Duodenal mucosa (tissue), 2 donors: Measurements from ENCODE around the gene NFE2L3.
A peak's percentile ranks its signal among the peaks of the same experiment; 100 is the strongest.
"Not testable (repeated sequence)": the region's sequence is repeated elsewhere in the genome, so short reads cannot be mapped to it uniquely, and the experiment has no call there.

Experiments
- H3K27ac ChIP-seq: one replicate; pipeline ENCODE4 v1.7.0; 2013; ENCODE audit warnings: low read depth, low read length
- H3K27me3 ChIP-seq, 2 donors: one replicate each; pipeline ENCODE4 v1.7.0; 2013; ENCODE audit warnings: low read length in 2 of 2, control low read depth in 1 of 2; ENCODE audit not compliant: insufficient read depth in 2 of 2, control insufficient read depth in 1 of 2
- H3K36me3 ChIP-seq, 2 donors: one replicate each; pipeline ENCODE4 v1.7.0; 2013; ENCODE audit warnings: low read length in 2 of 2, control low read depth in 1 of 2; ENCODE audit not compliant: insufficient read depth in 2 of 2, control insufficient read depth in 1 of 2
- H3K4me1 ChIP-seq, 2 donors: one replicate each; pipeline ENCODE4 v1.7.0; 2013; ENCODE audit warnings: low read length in 2 of 2, control low read depth in 1 of 2; ENCODE audit not compliant: insufficient read depth in 2 of 2, control insufficient read depth in 1 of 2
- H3K4me3 ChIP-seq, 2 donors: one replicate each; pipeline ENCODE4 v1.7.0; 2013; ENCODE audit warnings: low read length in 2 of 2, low read depth in 1 of 2
- H3K9ac ChIP-seq, 2 donors: one replicate each; pipeline ENCODE4 v1.7.0; 2013; ENCODE audit warnings: low read length in 2 of 2, low read depth in 1 of 2
- H3K9me3 ChIP-seq, 2 donors: one replicate each; pipeline ENCODE4 v1.7.0; 2013; ENCODE audit warnings: low read length in 2 of 2, control low read depth in 1 of 2; ENCODE audit not compliant: control insufficient read depth in 1 of 2

NFE2L3 gene

DNA sequence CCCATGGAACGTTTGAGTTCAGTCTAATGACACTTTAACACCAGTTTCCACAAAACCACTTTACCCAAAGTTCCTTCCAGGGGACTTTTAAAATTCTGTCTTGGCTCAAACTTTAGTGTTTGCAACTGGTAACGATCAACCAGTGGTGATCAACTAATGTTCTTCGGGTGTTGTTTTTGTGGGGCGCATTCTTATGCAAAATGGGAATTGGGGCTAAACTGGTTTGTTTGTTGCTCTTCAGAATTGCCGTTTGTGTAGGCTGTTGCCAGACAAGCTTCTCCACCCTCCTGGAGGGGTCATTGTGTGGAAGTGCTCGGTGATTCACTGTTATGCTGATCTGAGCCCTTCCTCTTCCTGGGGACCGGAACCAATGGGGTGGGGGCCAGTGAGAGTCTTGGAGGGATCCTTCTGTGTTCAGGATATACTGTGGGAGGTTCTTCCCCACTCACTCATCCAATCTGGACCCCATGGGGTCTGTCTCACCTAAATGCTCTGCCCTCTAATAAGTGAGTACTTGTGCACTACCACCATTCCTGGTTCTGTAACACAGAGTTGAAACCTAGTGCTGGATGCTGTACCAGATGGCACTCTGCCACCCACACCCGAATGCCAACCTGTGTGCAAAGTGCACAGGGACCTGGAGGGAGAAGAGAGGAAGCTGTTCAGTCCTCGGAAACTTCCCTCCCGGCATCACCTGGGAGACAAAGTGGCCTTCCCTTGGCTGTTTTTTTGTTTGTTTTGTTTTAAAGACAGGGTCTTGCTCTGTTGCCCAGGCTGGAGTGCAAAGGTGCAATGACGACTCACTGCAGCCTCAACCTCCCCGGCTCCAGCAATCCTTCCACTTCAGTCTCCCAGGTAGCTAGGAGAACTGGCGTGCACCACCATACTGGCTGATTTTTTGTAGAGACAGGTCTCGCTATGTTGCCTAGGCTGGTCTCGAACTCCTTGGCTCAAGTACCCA, 2.1 kb downstream of the NFE2L3 start:
- H3K9ac ChIP-seq = peak overlapping the region; percentile 68 to 85
- no peaks in the 10 kb centered on the region for H3K27me3 ChIP-seq
- H3K36me3 ChIP-seq = no peaks in the 10 kb centered on the region
- no peaks in the 10 kb centered on the region for H3K9me3 ChIP-seq
- peaks cover 40 to 44% of the 10 kb centered on the region in 2 donors for H3K4me1 ChIP-seq
- peak overlapping the region; percentile 76 to 84 for H3K4me3 ChIP-seq
- H3K27ac ChIP-seq = no peak overlapping the region

GRCh38 chr7:26155531-26156375, 3.8 kb downstream of the NFE2L3 start:
- no peaks in the 10 kb centered on the region for H3K36me3 ChIP-seq
- no peaks in the 10 kb centered on the region for H3K9me3 ChIP-seq
- H3K27me3 ChIP-seq = no peaks in the 10 kb centered on the region
- H3K27ac ChIP-seq = no peak overlapping the region
- peak overlapping the region in 1 of 2 donors; percentile 2 for H3K4me3 ChIP-seq
- peaks cover 44 to 49% of the 10 kb centered on the region in 2 donors for H3K4me1 ChIP-seq
- H3K9ac ChIP-seq = peak overlapping the region in 1 of 2 donors; percentile 14

DNA sequence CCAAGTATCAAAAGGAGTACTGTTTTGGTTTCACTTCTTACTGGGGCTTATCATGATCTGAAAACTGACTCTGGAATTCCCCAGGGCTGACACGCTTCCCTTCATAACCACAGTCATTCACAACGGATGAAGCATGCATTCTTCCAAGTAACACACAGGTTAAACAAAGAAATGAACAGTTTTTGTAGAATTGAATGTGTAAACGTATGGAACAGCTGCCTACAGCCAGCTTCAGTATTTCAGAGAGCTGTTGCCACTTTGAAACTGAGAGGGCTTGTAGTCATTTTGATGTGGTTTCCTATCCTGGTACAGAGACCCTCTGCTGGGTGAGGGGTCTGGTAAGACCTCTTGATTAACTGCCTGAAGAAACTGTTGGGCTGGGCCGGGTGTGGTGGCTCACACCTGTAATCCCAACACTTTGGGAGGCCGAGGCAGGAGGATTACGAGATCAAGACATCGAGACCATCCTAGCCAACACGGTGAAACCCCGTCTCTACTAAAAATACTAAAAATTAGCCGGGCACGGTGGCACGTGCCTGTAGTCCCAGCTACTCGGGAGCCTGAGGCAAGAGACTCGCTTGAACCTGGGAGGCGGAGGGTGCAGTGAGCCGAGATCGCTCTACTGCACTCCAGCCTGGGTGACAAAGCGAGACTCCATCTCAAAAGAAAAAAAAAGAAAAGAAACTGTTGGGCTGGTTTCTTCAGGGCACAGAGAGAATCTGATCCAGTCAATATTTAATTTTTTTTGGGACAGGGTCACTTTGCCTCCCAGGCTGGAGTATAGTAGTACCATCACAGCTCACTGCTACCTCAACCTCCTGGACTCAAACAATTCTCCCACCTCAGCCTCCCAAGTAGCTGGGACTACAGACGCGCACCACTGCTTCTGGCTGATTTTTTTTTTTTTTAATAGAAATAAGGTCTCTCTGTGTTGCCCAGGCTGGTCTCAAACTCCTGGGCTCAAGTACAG, 4.7 kb downstream of the NFE2L3 start:
- peak overlapping the region; percentile 18 to 51 for H3K4me3 ChIP-seq
- H3K27me3 ChIP-seq = no peaks in the 10 kb centered on the region
- H3K27ac ChIP-seq = peak overlapping the region; percentile 45
- H3K9me3 ChIP-seq = no peaks in the 10 kb centered on the region
- peaks cover 44 to 48% of the 10 kb centered on the region in 2 donors for H3K4me1 ChIP-seq
- no peaks in the 10 kb centered on the region for H3K36me3 ChIP-seq
- H3K9ac ChIP-seq = peak overlapping the region in 1 of 2 donors; percentile 19

DNA sequence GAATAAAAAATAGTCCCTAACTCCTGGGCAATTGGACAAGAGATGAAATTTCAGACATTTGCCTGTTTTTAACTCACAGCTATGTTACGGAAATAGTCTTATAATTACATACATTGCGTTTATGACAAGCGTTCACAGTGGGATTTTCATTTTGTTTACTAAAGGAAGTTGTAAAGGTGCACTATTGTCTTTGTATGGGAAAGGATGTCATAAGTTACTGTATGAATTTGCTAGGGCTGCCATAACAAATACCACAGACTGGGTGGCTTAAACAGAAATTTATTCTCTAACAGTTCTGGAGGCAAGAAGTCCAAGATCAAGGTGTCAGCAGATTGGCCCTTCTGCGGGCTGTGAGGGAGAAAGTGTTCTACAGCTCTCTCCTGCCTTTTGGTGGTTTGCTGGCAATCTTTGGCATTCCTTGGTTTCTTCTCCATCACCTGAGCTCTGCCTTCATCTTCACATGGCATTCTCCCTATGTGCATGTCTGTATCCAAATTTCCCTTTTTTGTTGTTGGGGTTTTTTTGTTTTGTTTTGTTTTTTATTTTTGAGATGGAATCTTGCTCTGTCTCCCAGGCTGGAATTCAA, 5.6 kb downstream of the NFE2L3 start:
- Histone ChIP-seq H3K9ac (no peak overlapping the region), H3K4me3 (no peak overlapping the region), H3K27me3 (no peaks in the 10 kb centered on the region), H3K36me3 (no peaks in the 10 kb centered on the region), H3K4me1 (peaks cover 47 to 48% of the 10 kb centered on the region in 2 donors), H3K27ac (no peak overlapping the region), H3K9me3 (no peaks in the 10 kb centered on the region)

- Histone ChIP-seq H3K9ac (no peak overlapping the region), H3K27ac (no peak overlapping the region), H3K27me3 (no peaks in the 10 kb centered on the region), H3K36me3 (no peaks in the 10 kb centered on the region), H3K9me3 (no peaks in the 10 kb centered on the region), H3K4me1 (peaks cover 34 to 37% of the 10 kb centered on the region in 2 donors), H3K4me3 (no peak overlapping the region)
These were observed 7.2 kb downstream of the NFE2L3 start for GRCh38 chr7:26159243-26159642.

- H3K27me3 ChIP-seq = no peaks in the 10 kb centered on the region
- H3K27ac ChIP-seq = no peak overlapping the region
- no peaks in the 10 kb centered on the region for H3K36me3 ChIP-seq
- no peaks in the 10 kb centered on the region for H3K9me3 ChIP-seq
- peaks cover 24 to 26% of the 10 kb centered on the region in 2 donors for H3K4me1 ChIP-seq
- H3K9ac ChIP-seq = no peak overlapping the region
- no peak overlapping the region for H3K4me3 ChIP-seq
These were observed 8.9 kb downstream of the NFE2L3 start for GRCh38 chr7:26160896-26161295.

DNA sequence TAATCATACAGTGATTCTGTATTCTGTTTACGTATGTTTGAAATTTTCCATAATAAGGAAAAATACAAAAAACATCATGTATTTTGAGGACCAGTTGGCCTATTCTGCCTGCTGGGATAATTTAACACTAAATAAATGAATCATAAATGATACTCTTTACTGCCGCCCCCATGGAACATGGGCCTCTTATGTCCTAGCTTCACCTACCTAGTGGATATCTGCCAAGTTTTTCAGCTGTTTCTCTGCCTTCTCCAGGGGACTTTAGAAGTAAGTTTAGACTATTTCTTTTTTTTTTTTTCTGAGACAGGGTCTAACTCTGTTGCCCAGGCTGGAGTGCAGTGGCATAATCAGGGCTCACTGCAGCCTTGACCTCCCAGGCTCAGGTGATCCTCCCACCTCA, 10.4 kb downstream of the NFE2L3 start:
- H3K9ac ChIP-seq = no peak overlapping the region
- no peaks in the 10 kb centered on the region for H3K9me3 ChIP-seq
- no peaks in the 10 kb centered on the region for H3K36me3 ChIP-seq
- no peak overlapping the region for H3K27ac ChIP-seq
- no peak overlapping the region for H3K4me3 ChIP-seq
- peaks cover 32 to 36% of the 10 kb centered on the region in 2 donors for H3K4me1 ChIP-seq
- H3K27me3 ChIP-seq = no peaks in the 10 kb centered on the region

GRCh38 chr7:26163804-26164203, 11.8 kb downstream of the NFE2L3 start:
- H3K9me3 ChIP-seq, H3K4me3 ChIP-seq, H3K9ac ChIP-seq, H3K36me3 ChIP-seq, H3K27ac ChIP-seq, H3K27me3 ChIP-seq: not testable (repeated sequence)
- peaks cover 30 to 32% of the 10 kb centered on the region in 2 donors for H3K4me1 ChIP-seq

GRCh38 chr7:26165950-26166683, 14.1 kb downstream of the NFE2L3 start:
- H3K36me3 ChIP-seq = no peaks in the 10 kb centered on the region
- H3K9ac ChIP-seq = no peak overlapping the region
- H3K9me3 ChIP-seq = no peaks in the 10 kb centered on the region
- no peak overlapping the region for H3K27ac ChIP-seq
- H3K27me3 ChIP-seq = no peaks in the 10 kb centered on the region
- H3K4me1 ChIP-seq = peaks cover 20 to 24% of the 10 kb centered on the region in 2 donors
- no peak overlapping the region for H3K4me3 ChIP-seq
